ENCODE results near the gene SMCP. TPM values are rescaled to one million over a fixed set of nuclear protein-coding genes. Genes with fewer than 3 reads are reported as not detected.

SMCP gene
- total RNA-seq, 3 donors from 2014 or later = not detected

DNA sequence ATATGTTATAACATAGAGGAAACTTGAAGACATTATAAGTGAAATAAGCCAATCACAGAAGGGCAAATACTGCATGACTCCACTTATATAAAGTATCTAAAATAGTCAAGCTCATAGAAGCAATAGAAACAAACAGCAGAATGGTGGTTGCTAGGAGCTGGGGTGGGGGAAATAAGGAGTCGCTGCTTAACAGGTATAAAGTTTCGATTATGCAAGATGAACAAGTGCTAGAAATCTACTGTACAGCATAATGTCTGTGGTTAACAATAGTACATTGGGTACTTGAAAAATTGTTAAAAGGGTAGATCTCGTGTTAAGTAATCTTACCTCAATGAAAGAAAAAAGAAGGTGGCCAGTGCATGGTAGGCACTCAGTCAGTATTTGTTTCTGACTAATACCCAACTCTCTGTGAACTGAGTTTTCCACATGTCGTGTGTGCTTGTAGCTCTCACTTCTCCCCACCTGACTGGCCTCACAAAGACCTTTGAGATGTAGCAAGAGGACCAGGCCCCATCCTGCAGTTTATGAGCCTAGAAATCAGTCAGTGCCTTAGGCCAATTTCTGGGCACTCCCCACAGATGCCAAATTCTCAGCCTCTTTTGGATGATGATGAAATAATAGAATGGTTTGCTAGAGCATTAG, 54.2 kb downstream of the SMCP start:
- ATAC-seq (no peak), DNase-seq (no peak)
- no peak overlapping the region for H3K4me3 ChIP-seq
- no peaks in the 10 kb centered on the region for H3K9me3 ChIP-seq
- H3K36me3 ChIP-seq (ENCODE audit: low read depth) = no peaks in the 10 kb centered on the region
- TF ChIP-seq, protein P1, sequence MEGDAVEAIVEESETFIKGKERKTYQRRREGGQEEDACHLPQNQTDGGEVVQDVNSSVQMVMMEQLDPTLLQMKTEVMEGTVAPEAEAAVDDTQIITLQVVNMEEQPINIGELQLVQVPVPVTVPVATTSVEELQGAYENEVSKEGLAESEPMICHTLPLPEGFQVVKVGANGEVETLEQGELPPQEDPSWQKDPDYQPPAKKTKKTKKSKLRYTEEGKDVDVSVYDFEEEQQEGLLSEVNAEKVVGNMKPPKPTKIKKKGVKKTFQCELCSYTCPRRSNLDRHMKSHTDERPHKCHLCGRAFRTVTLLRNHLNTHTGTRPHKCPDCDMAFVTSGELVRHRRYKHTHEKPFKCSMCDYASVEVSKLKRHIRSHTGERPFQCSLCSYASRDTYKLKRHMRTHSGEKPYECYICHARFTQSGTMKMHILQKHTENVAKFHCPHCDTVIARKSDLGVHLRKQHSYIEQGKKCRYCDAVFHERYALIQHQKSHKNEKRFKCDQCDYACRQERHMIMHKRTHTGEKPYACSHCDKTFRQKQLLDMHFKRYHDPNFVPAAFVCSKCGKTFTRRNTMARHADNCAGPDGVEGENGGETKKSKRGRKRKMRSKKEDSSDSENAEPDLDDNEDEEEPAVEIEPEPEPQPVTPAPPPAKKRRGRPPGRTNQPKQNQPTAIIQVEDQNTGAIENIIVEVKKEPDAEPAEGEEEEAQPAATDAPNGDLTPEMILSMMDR (IDR thresholded peaks at IDR 0.05) = no peak
- intact Hi-C loops (cut with DNase I, micrococcal nuclease) = no loop called here
- no peaks in the 10 kb centered on the region for H3K4me1 ChIP-seq (ENCODE audit: low read depth)

DNA sequence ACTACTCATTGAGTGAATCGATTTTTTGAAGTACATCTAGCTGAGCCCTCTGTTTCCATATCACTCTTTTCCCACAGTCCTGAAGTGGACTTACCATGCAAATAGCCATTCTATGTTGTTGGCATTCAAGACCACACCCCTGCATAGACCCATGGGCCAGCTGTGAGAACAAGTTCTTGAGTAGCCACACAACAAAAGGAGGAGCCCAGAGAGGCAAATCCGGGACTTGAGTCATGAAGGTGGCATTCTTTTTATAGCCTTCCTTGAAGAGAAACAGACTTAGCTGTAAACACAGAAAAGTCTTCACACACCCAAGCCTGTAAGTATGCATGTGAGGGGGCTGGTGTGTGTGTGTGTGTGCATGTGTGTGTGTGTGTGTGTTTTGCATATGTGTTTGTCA, 55.1 kb downstream of the SMCP start:
- H3K4me3 ChIP-seq = no peak overlapping the region
- ATAC-seq = no peak
- no peaks in the 10 kb centered on the region for H3K36me3 ChIP-seq (ENCODE audit: low read depth)
- TF ChIP-seq, protein P1 (IDR thresholded peaks at IDR 0.05) = no peak
- H3K4me1 ChIP-seq (ENCODE audit: low read depth) = no peaks in the 10 kb centered on the region
- DNase-seq = no peak
- intact Hi-C loops (cut with DNase I, micrococcal nuclease) = no loop called here
- no peaks in the 10 kb centered on the region for H3K9me3 ChIP-seq

Other genes with a start within 250 kb of the SMCP start
- not detected for gene LCE2D, start 214.9 kb upstream of the SMCP start, total RNA-seq
- gene LCE2C, start 203.0 kb upstream of the SMCP start, total RNA-seq = not detected
- not detected for gene LCE2B, start 192.2 kb upstream of the SMCP start, total RNA-seq
- not detected for gene LCE2A, start 180.0 kb upstream of the SMCP start, total RNA-seq
- not detected for gene LCE4A, start 170.2 kb upstream of the SMCP start, total RNA-seq
- not detected for gene KPRP, start 120.3 kb upstream of the SMCP start, total RNA-seq
- gene LCE1F, start 103.2 kb upstream of the SMCP start, total RNA-seq = not detected
- not detected for gene LCE1E, start 92.1 kb upstream of the SMCP start, total RNA-seq
- gene LCE1D, start 81.6 kb upstream of the SMCP start, total RNA-seq = not detected
- gene LCE1C, start 71.7 kb upstream of the SMCP start, total RNA-seq = not detected
- not detected for gene LCE1B, start 66.4 kb upstream of the SMCP start, total RNA-seq
- gene LCE1A, start 50.8 kb upstream of the SMCP start, total RNA-seq = not detected
- not detected for gene LCE6A, start 35.5 kb upstream of the SMCP start, total RNA-seq
- gene LCE7A, start 18.3 kb upstream of the SMCP start, total RNA-seq = not detected
- gene IVL, start 30.2 kb downstream of the SMCP start, total RNA-seq = not detected
- not detected for gene SPRR5, start 68.9 kb downstream of the SMCP start, total RNA-seq
- not detected for gene SPRR4, start 92.3 kb downstream of the SMCP start, total RNA-seq
- not detected for gene SPRR1A, start 105.8 kb downstream of the SMCP start, total RNA-seq
- under 1 TPM in 1 of 3 donors, not detected in 2; 0.93 TPM for gene SPRR3, start 123.4 kb downstream of the SMCP start, total RNA-seq
- not detected for gene SPRR1B, start 152.9 kb downstream of the SMCP start, total RNA-seq
- under 1 TPM in 1 of 3 donors, not detected in 2; 0.41 TPM for gene SPRR2D, start 162.8 kb downstream of the SMCP start, total RNA-seq
- gene SPRR2A, start 179.2 kb downstream of the SMCP start, total RNA-seq = not detected
- not detected for gene SPRR2B, start 193.3 kb downstream of the SMCP start, total RNA-seq
- gene SPRR2E, start 216.2 kb downstream of the SMCP start, total RNA-seq = not detected
- gene SPRR2F, start 235.2 kb downstream of the SMCP start, total RNA-seq = not detected

Data from mucosa of descending colon (tissue), 3 donors.